ENCODE data around the gene FBXO2.

DNA sequence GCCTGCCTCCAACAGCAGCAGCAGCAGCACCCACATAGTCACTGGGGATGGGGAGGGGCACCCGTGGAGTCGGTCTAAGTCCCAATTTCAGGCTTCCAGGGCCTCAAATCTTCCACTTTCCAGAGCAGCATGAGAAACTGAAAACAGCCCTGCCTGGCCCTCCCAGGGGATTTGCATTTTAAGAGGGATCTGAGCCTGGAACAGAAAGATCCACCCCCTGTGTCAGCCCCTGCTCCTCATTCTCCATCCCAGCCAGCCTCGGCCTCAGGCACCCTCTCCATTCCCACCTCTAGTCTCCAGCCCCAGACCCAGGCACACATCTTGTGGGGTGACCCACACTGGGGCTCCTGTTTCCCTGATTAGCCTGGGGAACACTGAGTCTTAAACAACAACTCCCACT, 51.8 kb downstream of the FBXO2 start:
- TF ChIP-seq, protein P1, sequence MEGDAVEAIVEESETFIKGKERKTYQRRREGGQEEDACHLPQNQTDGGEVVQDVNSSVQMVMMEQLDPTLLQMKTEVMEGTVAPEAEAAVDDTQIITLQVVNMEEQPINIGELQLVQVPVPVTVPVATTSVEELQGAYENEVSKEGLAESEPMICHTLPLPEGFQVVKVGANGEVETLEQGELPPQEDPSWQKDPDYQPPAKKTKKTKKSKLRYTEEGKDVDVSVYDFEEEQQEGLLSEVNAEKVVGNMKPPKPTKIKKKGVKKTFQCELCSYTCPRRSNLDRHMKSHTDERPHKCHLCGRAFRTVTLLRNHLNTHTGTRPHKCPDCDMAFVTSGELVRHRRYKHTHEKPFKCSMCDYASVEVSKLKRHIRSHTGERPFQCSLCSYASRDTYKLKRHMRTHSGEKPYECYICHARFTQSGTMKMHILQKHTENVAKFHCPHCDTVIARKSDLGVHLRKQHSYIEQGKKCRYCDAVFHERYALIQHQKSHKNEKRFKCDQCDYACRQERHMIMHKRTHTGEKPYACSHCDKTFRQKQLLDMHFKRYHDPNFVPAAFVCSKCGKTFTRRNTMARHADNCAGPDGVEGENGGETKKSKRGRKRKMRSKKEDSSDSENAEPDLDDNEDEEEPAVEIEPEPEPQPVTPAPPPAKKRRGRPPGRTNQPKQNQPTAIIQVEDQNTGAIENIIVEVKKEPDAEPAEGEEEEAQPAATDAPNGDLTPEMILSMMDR (optimal IDR thresholded peaks at IDR 0.05 in 1 of 3, IDR thresholded peaks at IDR 0.05 in 1 of 3, conservative IDR thresholded peaks at IDR 0.05 in 1 of 3; ENCODE audit: extremely low read depth in 1 of 3, insufficient read depth in 2 of 3, low read length in 3 of 3) = no peak
- no peak for TF ChIP-seq EZH2 (IDR thresholded peaks at IDR 0.05; ENCODE audit: low read length)

Data from keratinocyte (primary cell).